ENCODE measurements around the gene VIPR2. TPM values are rescaled to one million over a fixed set of nuclear protein-coding genes. Genes with fewer than 3 reads are reported as not detected.

The VIPR2 gene
- total RNA-seq, 3 donors from 2014 or later = 0.48 to 14.0 (median 4.6) TPM

DNA sequence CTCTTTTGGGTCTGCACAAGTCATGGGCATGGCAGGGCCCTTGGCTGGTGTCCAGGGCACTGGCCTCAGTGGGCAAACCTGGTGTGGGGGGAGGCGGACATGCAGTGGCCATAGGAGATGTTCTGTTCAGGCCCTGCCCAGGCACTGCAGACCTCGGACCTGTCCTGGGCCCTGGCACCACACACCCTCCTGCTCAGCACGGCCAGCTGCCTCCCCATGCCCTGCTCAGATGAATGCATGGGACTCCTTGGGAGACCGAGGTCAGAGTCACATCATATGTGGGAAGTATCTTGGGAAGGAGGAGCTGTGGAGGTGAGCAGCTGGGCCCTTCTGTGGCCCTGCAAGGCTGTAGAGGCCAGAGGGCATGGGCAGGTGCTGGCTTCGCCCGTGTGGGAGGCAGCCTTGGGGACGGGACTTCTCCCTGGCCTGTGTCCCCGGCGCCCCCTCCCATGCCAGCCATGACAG, 130.8 kb downstream of the VIPR2 start:
- intact Hi-C loops (cut with DNase I; ENCODE audit: low total_unique reads) = no loop called here
- H3K27me3 ChIP-seq = no peaks in the 10 kb centered on the region
- H3K4me3 ChIP-seq = no peak overlapping the region
- peak in 1 of 2 donors; percentile 35 for DNase-seq (ENCODE audit: low spot score in 2 of 2)
- no peaks in the 10 kb centered on the region for H3K36me3 ChIP-seq
- H3K9me3 ChIP-seq = no peaks in the 10 kb centered on the region
- TF ChIP-seq POLR2AphosphoS5 (IDR thresholded peaks at IDR 0.05) = no peak
- TF ChIP-seq POLR2A (IDR thresholded peaks at IDR 0.05) = no peak
- TF ChIP-seq, protein P1, sequence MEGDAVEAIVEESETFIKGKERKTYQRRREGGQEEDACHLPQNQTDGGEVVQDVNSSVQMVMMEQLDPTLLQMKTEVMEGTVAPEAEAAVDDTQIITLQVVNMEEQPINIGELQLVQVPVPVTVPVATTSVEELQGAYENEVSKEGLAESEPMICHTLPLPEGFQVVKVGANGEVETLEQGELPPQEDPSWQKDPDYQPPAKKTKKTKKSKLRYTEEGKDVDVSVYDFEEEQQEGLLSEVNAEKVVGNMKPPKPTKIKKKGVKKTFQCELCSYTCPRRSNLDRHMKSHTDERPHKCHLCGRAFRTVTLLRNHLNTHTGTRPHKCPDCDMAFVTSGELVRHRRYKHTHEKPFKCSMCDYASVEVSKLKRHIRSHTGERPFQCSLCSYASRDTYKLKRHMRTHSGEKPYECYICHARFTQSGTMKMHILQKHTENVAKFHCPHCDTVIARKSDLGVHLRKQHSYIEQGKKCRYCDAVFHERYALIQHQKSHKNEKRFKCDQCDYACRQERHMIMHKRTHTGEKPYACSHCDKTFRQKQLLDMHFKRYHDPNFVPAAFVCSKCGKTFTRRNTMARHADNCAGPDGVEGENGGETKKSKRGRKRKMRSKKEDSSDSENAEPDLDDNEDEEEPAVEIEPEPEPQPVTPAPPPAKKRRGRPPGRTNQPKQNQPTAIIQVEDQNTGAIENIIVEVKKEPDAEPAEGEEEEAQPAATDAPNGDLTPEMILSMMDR (IDR thresholded peaks at IDR 0.05) = no peak
- peaks cover 9 to 18% of the 10 kb centered on the region in 2 donors for H3K4me1 ChIP-seq
- peak overlapping the region; percentile 84 to 91 for H3K27ac ChIP-seq

DNA sequence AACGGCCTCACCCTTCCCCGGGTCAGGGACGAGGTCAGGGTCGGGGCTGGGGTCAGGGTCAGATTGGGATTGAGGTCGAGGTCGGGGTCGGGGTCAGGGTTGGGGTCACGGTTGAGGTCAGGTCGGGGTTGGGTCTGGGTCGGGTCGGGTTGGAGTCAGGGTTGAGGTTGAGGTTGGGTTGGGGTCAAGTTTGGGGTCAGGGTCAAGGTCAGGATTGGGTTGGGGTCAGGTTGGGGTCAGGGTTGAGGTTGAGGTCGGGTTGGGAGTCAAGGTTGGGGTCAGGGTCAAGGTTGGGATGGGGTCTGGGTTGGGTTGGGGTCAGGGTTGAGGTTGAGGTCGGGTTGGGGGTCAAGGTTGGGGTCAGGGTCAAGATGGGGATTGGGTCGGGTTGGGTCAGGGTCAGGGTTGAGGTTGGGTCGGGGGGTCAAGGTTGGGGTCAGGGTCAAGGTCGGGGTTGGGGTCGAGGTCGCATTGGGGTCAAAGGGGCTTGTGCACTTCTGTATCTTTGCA, 131.4 kb downstream of the VIPR2 start:
- intact Hi-C loops (cut with DNase I; ENCODE audit: low total_unique reads) = no loop called here
- DNase-seq (ENCODE audit: low spot score in 2 of 2) = no peak
- Histone ChIP-seq H3K27me3 (no peaks in the 10 kb centered on the region), H3K4me3 (no peak overlapping the region), H3K4me1 (peaks cover 9 to 18% of the 10 kb centered on the region in 2 donors), H3K27ac (peak overlapping the region; percentile 84 to 91), H3K36me3 (no peaks in the 10 kb centered on the region), H3K9me3 (no peaks in the 10 kb centered on the region)
- TF ChIP-seq, protein P1 (IDR thresholded peaks at IDR 0.05) = no peak
- TF ChIP-seq POLR2AphosphoS5 (IDR thresholded peaks at IDR 0.05) (no peak), POLR2A (IDR thresholded peaks at IDR 0.05) (no peak)

DNA sequence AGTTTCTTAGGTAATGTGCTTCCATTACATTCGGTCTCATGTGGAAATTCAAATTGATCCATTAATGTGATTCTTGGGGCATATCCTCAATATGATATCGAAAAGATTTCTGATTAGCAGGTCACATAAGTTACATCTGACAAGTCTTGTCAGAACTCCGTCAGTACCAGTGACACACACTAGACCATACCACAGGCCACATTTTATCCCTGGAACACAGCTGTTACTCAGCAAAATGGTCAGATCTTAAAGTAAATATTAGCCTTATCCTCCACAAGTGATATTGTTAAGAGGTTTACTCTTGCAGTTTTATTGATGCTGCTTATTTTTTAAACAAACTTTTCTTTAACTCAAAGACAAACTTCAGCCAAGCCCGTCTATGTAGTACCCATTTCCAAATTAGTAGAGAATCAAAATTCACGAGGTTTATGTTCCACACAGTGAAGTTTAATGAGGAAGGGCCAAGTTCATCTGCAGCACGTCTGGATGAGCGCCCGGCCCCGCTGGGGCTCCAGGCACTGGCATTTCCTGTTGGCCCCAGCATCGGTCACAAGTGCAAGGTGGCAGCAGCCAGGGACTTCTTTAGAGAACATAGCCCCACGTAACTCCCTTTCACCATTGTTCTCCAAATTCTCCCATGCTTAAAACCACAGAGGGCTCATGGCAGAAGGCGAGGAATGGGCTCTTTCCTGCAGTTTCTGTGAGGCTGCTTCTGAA, 132.2 kb downstream of the VIPR2 start:
- peak in 2 of 3 donors; percentile 42 to 61 for TF ChIP-seq POLR2AphosphoS5 (IDR thresholded peaks at IDR 0.05)
- TF ChIP-seq, protein P1 (IDR thresholded peaks at IDR 0.05) = no peak

DNA sequence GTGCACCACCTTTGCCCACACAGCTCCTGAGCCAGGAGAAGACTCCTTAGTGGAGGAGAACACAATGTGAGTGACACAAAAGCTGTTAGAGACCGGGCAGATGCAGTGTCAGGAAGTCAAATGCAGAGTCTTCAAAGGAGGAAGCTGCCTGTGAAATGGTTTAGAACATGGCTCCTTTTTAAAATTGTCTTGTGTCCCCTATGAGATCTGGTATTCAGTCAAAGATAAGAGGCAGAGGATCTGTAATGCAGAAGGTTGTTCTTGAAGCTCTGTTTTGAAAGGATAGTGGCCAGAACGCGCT, 133.0 kb downstream of the VIPR2 start:
- H3K4me1 ChIP-seq = peaks cover 9 to 18% of the 10 kb centered on the region in 2 donors
- TF ChIP-seq POLR2A (IDR thresholded peaks at IDR 0.05) (no peak), POLR2AphosphoS5 (IDR thresholded peaks at IDR 0.05) (no peak)
- TF ChIP-seq, protein P1 (IDR thresholded peaks at IDR 0.05) = no peak
- no peaks in the 10 kb centered on the region for H3K36me3 ChIP-seq
- intact Hi-C loops (cut with DNase I; ENCODE audit: low total_unique reads) = no loop called here
- H3K4me3 ChIP-seq = no peak overlapping the region
- DNase-seq (ENCODE audit: low spot score in 2 of 2) = no peak
- no peaks in the 10 kb centered on the region for H3K27me3 ChIP-seq
- peak overlapping the region; percentile 84 to 91 for H3K27ac ChIP-seq
- no peaks in the 10 kb centered on the region for H3K9me3 ChIP-seq

More for the DNA sequence above, 132.2 kb downstream of the VIPR2 start:
- intact Hi-C loops (cut with DNase I; ENCODE audit: low total_unique reads) = no loop called here
- peak overlapping the region; percentile 84 to 91 for H3K27ac ChIP-seq
- no peaks in the 10 kb centered on the region for H3K9me3 ChIP-seq
- H3K4me1 ChIP-seq = peaks cover 9 to 18% of the 10 kb centered on the region in 2 donors
- DNase-seq (ENCODE audit: low spot score in 2 of 2) = peak; percentile 70 to 94
- H3K36me3 ChIP-seq = no peaks in the 10 kb centered on the region
- no peak overlapping the region for H3K4me3 ChIP-seq
- no peaks in the 10 kb centered on the region for H3K27me3 ChIP-seq

DNA sequence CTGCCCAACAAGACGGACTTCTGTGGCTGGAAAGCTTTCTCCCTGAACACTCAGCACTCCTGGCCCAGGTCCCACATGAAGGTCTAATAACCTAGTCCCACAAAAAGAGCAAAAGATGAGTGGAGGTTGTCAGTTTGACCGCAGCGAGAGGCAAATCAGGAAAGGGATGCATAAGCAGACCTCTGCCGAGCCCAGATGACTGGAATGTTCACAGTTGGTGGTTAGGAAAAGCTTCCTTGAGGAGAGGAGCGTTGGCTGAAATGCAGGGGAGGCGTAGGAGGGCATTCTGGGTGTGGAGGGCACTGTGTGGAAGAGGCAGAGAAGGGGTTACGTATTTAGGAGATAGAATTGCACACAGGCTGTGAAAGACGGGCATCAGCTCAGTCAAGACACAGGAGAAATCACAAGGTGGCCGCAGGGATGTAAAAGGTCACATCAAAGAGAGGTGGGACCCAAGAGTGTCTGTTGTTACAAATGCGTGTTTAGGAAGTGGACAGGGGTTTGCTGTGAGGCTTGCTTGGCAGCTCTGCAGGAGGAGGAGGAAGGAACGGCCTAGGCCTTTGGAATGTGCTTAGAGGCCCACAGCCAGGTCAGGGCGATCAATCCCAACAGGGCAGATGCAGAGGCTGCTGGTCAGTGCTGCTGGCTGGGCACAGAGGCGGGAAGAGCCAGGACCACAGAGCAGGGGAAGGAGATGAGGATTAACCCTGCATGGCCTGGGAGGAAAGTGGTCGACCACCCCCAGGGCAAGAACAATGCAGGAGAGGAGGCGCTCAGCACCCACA, 133.5 kb downstream of the VIPR2 start:
- intact Hi-C loops (cut with DNase I; ENCODE audit: low total_unique reads) = no loop called here
- TF ChIP-seq POLR2AphosphoS5 (IDR thresholded peaks at IDR 0.05) (no peak), POLR2A (IDR thresholded peaks at IDR 0.05) (no peak)
- TF ChIP-seq, protein P1 (IDR thresholded peaks at IDR 0.05) = no peak

More for the DNA sequence above, 133.5 kb downstream of the VIPR2 start:
- Histone ChIP-seq H3K36me3 (no peaks in the 10 kb centered on the region), H3K4me1 (peaks cover 9 to 18% of the 10 kb centered on the region in 2 donors), H3K27me3 (no peaks in the 10 kb centered on the region), H3K9me3 (no peaks in the 10 kb centered on the region), H3K27ac (peak overlapping the region; percentile 84 to 91), H3K4me3 (no peak overlapping the region)
- no peak for DNase-seq (ENCODE audit: low spot score in 2 of 2)
